Tibial nerve (tissue), 4 donors: Measurements from ENCODE around the gene KRTAP15-1. TPM values are rescaled to one million over a fixed set of nuclear protein-coding genes. Genes with fewer than 3 reads are reported as not detected.

Source experiments
- DNase-seq, 2 donors: peaks; one replicate each; pipeline ENCODE4 v3.0.0-alpha.2; 2019; ENCODE audit warnings: low spot score in 2 of 2
- H3K27ac ChIP-seq, 4 donors: fragments of 200-600 bp; sonication (generic) in 3 of 4; one replicate each; pipeline ENCODE4 v1.5.1; 2017 to 2019; ENCODE audit warnings: mild to moderate bottlenecking in 1 of 4
- H3K27me3 ChIP-seq, 2 donors: fragments of 200-600 bp; sonication (generic) in 1 of 2; one replicate each; pipeline versions ENCODE4 v1.5.1 to v1.6.0; 2017 to 2019
- H3K36me3 ChIP-seq, 3 donors: fragments of 200-600 bp; sonication (generic); one replicate each; pipeline ENCODE4 v1.5.1; 2018 to 2019
- H3K4me1 ChIP-seq, 4 donors: fragments of 200-600 bp; sonication (generic) in 3 of 4; one replicate each; pipeline ENCODE4 v1.5.1; 2017 to 2019
- H3K4me3 ChIP-seq, 4 donors: fragments of 200-600 bp; sonication (generic) in 3 of 4; one replicate each; pipeline ENCODE4 v1.5.1; 2017 to 2019; ENCODE audit warnings: mild to moderate bottlenecking in 1 of 4, moderate library complexity in 1 of 4
- H3K9me3 ChIP-seq, 4 donors: fragments of 200-600 bp; sonication (generic) in 3 of 4; one replicate each; pipeline ENCODE4 v1.5.1; 2017 to 2019
- EP300 ChIP-seq, 2 donors: sonication (generic); formaldehyde crosslinking; IDR thresholded peaks; one replicate each; pipeline ENCODE4 v1.6.1; 2017; ENCODE audit warnings: antibody characterized with exemption in 2 of 2, mild to moderate bottlenecking in 1 of 2
- POLR2A ChIP-seq, 2 donors: fragments of 450-650 bp; IDR thresholded peaks; one replicate each; pipeline ENCODE4 v1.6.1; 2017; ENCODE audit warnings: antibody characterized with exemption in 2 of 2, mild to moderate bottlenecking in 2 of 2, moderate library complexity in 2 of 2
- WGBS, 2 donors: methylation state at CpG; one replicate each; pipeline ENCODE4 v1.1.5; 2018; 5-methylcytosine and 5-hydroxymethylcytosine counted together
- total RNA-seq, 4 donors: library from RNA; depleted of rRNA; stranded (reverse); fragments of >200 nt; gene quantifications; one replicate each; pipeline ENCODE4 v1.1.0, GENCODE V29; 2016
- TF ChIP-seq, protein P1 (sequence below), 5 experiments: fragments of 200-600 bp in 3 of 5; fragments of 450-650 bp in 2 of 5; sonication (generic) in 3 of 5; IDR thresholded peaks; one replicate each; pipeline ENCODE4 v1.5.1; 2016 to 2019; ENCODE audit warnings: antibody characterized with exemption in 5 of 5, mild to moderate bottlenecking in 3 of 5, moderate library complexity in 2 of 5

The KRTAP15-1 gene
- total RNA-seq, 4 donors from 2014 or later = not detected

DNA sequence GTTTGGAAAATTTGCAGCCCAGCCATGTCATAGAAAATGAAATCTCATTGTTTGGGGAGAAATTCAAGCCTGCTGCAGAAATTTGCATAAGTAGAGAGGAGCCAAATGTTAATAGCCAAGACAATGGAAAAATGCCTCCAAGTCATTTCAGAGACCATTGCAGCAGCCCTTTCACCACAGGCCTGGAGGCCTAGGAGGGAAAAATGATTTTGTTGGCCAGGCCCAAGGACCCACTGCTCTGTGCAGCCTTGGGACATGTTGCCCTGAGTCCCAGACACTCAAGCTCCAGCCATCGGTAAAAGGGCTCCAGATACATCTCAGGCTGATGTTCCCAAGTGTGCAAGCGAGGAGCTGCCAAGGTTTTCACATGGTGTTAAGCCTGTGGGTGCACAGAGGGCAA is 46.1 kb downstream of the KRTAP15-1 start:
- no peak for TF ChIP-seq POLR2A (IDR thresholded peaks at IDR 0.05)
- no peak for TF ChIP-seq EP300 (IDR thresholded peaks at IDR 0.05)

DNA sequence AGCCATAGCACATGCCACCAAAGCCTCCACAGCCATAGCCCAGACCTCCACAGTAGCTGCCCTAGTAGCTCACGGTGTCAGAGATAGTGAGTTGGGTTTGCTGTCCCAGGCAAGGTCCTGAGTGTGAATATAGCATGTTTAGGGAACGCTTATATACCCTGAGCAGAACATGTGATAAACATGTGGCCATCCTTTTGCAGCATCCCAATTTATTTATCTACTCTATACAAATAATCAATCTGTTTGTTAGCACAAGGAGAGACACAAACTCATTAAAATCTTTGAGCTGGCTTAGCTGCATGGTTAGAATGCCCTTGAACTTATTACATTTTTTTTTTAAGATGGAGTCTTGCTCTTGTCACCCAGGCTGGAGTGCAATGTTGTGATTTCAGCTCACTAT is 47.3 kb downstream of the KRTAP15-1 start, which contains the start of gene KRTAP19-2:
KRTAP19-2 (minus strand) TSS at position 101 of the 400 bp plus-strand sequence; CDS start at position 13, 88 bp downstream.
- no peak within 1 kb of the TSS for H3K27ac ChIP-seq
- DNase-seq = no peak
- no peaks in the 10 kb centered on the region for H3K36me3 ChIP-seq
- no peak within 1 kb of the TSS for H3K4me3 ChIP-seq
- 88 to 95% methylated on average over 2 of the region's 2 CpGs for WGBS, 2 donors
- TF ChIP-seq, protein P1, sequence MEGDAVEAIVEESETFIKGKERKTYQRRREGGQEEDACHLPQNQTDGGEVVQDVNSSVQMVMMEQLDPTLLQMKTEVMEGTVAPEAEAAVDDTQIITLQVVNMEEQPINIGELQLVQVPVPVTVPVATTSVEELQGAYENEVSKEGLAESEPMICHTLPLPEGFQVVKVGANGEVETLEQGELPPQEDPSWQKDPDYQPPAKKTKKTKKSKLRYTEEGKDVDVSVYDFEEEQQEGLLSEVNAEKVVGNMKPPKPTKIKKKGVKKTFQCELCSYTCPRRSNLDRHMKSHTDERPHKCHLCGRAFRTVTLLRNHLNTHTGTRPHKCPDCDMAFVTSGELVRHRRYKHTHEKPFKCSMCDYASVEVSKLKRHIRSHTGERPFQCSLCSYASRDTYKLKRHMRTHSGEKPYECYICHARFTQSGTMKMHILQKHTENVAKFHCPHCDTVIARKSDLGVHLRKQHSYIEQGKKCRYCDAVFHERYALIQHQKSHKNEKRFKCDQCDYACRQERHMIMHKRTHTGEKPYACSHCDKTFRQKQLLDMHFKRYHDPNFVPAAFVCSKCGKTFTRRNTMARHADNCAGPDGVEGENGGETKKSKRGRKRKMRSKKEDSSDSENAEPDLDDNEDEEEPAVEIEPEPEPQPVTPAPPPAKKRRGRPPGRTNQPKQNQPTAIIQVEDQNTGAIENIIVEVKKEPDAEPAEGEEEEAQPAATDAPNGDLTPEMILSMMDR (IDR thresholded peaks at IDR 0.05) = no peak
- no peak for TF ChIP-seq POLR2A (IDR thresholded peaks at IDR 0.05)
- no peak for TF ChIP-seq EP300 (IDR thresholded peaks at IDR 0.05)
- H3K4me1 ChIP-seq = no peaks in the 10 kb centered on the region
- H3K9me3 ChIP-seq = peaks cover 0 to 14% (median 0%) of the 10 kb centered on the region in 4 donors
- no peaks in the 10 kb centered on the region for H3K27me3 ChIP-seq

More for the DNA sequence above, 46.1 kb downstream of the KRTAP15-1 start:
- Histone ChIP-seq H3K27me3 (no peaks in the 10 kb centered on the region), H3K27ac (no peak overlapping the region), H3K4me1 (no peaks in the 10 kb centered on the region), H3K36me3 (no peaks in the 10 kb centered on the region), H3K4me3 (no peak overlapping the region), H3K9me3 (peaks cover 0 to 14% (median 0%) of the 10 kb centered on the region in 4 donors)
- WGBS, 2 donors = 65 to 67% methylated on average over 2 of the region's 2 CpGs
- no peak for DNase-seq

Other genes starting within 250 kb of the KRTAP15-1 start
- not detected for gene CLDN8, start 224.2 kb upstream of the KRTAP15-1 start, total RNA-seq
- not detected for gene KRTAP24-1, start 157.3 kb upstream of the KRTAP15-1 start, total RNA-seq
- gene KRTAP25-1, start 150.8 kb upstream of the KRTAP15-1 start, total RNA-seq = not detected
- not detected for gene KRTAP26-1, start 120.0 kb upstream of the KRTAP15-1 start, total RNA-seq
- gene KRTAP27-1, start 102.6 kb upstream of the KRTAP15-1 start, total RNA-seq = not detected
- not detected for gene KRTAP23-1, start 91.7 kb upstream of the KRTAP15-1 start, total RNA-seq
- gene KRTAP13-2, start 68.0 kb upstream of the KRTAP15-1 start, total RNA-seq = not detected
- gene KRTAP13-1, start 44.2 kb upstream of the KRTAP15-1 start, total RNA-seq = not detected
- gene KRTAP13-3, start 14.3 kb upstream of the KRTAP15-1 start, total RNA-seq = not detected
- not detected for gene KRTAP13-4, start 10.1 kb upstream of the KRTAP15-1 start, total RNA-seq
- not detected for gene KRTAP19-1, start 40.1 kb downstream of the KRTAP15-1 start, total RNA-seq
- gene KRTAP19-2, start 47.2 kb downstream of the KRTAP15-1 start, total RNA-seq = not detected
- gene KRTAP19-3, start 51.7 kb downstream of the KRTAP15-1 start, total RNA-seq = not detected
- not detected for gene KRTAP19-4, start 56.9 kb downstream of the KRTAP15-1 start, total RNA-seq
- not detected for gene KRTAP19-5, start 61.9 kb downstream of the KRTAP15-1 start, total RNA-seq
- gene KRTAP19-6, start 101.6 kb downstream of the KRTAP15-1 start, total RNA-seq = not detected
- not detected for gene KRTAP19-7, start 121.0 kb downstream of the KRTAP15-1 start, total RNA-seq
- not detected for gene KRTAP22-2, start 150.1 kb downstream of the KRTAP15-1 start, total RNA-seq
- gene KRTAP6-3, start 152.2 kb downstream of the KRTAP15-1 start, total RNA-seq = not detected
- gene KRTAP6-2, start 158.6 kb downstream of the KRTAP15-1 start, total RNA-seq = not detected
- not detected for gene KRTAP22-1, start 160.8 kb downstream of the KRTAP15-1 start, total RNA-seq
- not detected for gene KRTAP6-1, start 173.7 kb downstream of the KRTAP15-1 start, total RNA-seq
- gene KRTAP20-1, start 176.2 kb downstream of the KRTAP15-1 start, total RNA-seq = not detected
- not detected for gene KRTAP20-4, start 180.4 kb downstream of the KRTAP15-1 start, total RNA-seq
- not detected for gene KRTAP20-2, start 194.9 kb downstream of the KRTAP15-1 start, total RNA-seq
- gene KRTAP20-3, start 202.6 kb downstream of the KRTAP15-1 start, total RNA-seq = not detected